ENCODE results near the gene NT5DC4. TPM values are rescaled to one million over a fixed set of nuclear protein-coding genes. Genes with fewer than 3 reads are reported as not detected.

NT5DC4 gene
- total and polyA plus RNA-seq, 5 donors, result not detected

DNA sequence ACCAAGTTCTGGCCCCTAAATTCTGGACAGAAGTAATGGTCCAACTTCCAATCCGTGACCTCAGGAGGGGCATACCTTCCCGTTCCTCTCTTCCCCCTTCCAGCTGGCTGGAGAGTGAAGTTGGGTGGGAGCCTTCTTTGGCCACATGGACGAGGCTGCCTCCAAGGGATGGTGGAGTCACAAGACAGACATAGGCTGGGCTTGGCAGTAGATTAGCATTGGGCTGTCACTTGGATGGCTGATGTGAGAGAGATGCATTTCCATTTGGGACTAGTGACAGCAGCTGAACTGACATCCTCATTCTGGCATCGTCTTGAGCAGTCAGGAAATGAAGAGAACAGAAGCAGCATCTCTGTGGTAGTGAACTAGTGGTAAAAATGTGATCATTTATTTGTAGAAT, 12.6 kb downstream of the NT5DC4 start:
- Histone ChIP-seq H3K27me3 (ENCODE audit: control insufficient read depth, insufficient read depth) (no peaks in the 10 kb centered on the region), H3K27ac (ENCODE audit: low read length) (no peak overlapping the region), H3K9me3 (ENCODE audit: control insufficient read depth, low read length) (no peaks in the 10 kb centered on the region), H3K4me3 (ENCODE audit: low read length) (no peak overlapping the region), H3K4me1 (ENCODE audit: control insufficient read depth, insufficient read depth, low read length) (no peaks in the 10 kb centered on the region)
- WGBS, result 27% methylated on average over 4 of the region's 4 CpGs
- peak in 1 of 3 donors; percentile 37 for DNase-seq
- intact Hi-C loops (cut with DNase I), result no loop called here
- ATAC-seq, result peak; percentile 52 to 54

DNA sequence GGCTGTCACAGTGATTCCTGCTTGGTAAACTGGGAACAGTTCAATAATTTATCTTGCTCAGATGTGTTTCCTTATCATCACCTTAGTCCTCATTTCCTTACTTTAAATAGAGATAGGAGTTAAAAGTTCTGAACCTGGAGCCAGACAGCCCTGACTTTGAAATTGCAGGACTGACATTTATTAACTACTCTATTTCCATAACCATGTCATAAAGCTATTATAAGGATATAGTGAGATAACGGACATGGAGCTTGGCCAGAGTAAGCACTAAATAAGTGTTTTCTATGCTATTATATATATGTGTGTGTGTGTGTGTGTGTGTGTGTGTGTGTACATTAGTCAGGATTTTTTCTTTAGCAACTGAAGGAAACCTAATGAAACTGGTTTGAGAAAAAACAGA, 13.1 kb downstream of the NT5DC4 start:
- no peak overlapping the region for H3K4me3 ChIP-seq (ENCODE audit: low read length)
- intact Hi-C loops (cut with DNase I), result no loop called here
- no peaks in the 10 kb centered on the region for H3K9me3 ChIP-seq (ENCODE audit: control insufficient read depth, low read length)
- no peaks in the 10 kb centered on the region for H3K27me3 ChIP-seq (ENCODE audit: control insufficient read depth, insufficient read depth)
- 44% methylated on average over 1 of the region's 1 CpG for WGBS
- no peak overlapping the region for H3K27ac ChIP-seq (ENCODE audit: low read length)
- no peak for ATAC-seq
- H3K4me1 ChIP-seq (ENCODE audit: control insufficient read depth, insufficient read depth, low read length), result no peaks in the 10 kb centered on the region
- no peak for DNase-seq

DNA sequence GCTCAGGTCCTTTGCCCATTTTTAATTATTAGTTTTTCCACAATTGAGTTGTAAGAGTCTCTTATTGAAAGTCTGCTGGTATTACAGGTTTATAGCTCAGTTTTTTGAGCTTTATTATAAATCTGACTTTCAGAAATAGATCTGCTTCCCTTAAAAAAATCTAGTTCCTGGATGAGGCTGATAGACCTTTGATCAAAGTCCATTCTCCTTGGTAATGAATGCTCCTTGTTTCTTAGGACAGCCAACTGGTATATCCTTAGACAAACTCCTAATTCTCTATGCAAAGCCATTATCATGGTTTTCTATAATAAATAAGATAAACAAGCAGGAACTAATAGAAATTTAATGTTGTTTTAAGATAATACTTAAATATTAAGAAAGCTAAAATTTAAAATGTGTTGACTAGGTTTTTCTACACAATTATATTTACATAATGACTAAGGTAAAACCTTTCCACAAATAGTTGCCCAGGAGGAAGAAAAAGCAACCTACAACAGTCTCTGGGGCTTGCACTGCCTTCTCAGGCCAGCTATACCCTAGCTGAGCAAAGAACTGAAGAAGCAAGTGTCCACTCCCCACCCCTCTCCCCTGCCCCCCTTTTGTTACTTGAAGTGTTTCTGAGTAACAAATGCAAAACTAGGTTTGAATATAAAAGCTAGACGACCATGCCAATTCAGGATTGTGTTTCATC, 16.9 kb downstream of the NT5DC4 start:
- no peak for ATAC-seq
- intact Hi-C loops (cut with DNase I), result no loop called here
- 94% methylated on average over 1 of the region's 1 CpG for WGBS

DNA sequence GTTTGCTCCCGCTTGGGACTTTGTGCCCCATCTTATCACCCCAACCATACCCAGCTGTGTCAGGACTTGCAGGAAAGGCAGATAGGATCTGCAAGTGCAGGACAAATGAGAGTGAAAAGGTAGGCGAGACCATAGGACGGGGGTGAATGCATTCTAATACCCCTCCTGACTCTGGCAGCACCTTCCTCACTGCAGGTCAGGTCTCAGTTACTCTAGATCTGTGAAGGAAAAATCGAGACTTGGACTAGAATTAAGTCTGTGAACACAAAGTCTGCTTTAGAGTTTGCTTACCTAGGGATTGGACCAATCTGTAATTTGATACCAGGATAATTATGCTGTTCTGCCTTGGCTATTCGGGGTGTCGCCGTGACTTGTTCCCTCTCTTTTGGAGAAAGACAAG, 19.7 kb downstream of the NT5DC4 start:
- ATAC-seq (no peak), DNase-seq (no peak)
- H3K27ac ChIP-seq (ENCODE audit: low read length), result no peak overlapping the region
- H3K27me3 ChIP-seq (ENCODE audit: control insufficient read depth, insufficient read depth), result no peaks in the 10 kb centered on the region
- no peak overlapping the region for H3K4me3 ChIP-seq (ENCODE audit: low read length)
- H3K4me1 ChIP-seq (ENCODE audit: control insufficient read depth, insufficient read depth, low read length), result no peaks in the 10 kb centered on the region
- no peaks in the 10 kb centered on the region for H3K9me3 ChIP-seq (ENCODE audit: control insufficient read depth, low read length)
- 96% methylated on average over 7 of the region's 7 CpGs for WGBS
- intact Hi-C loops (cut with DNase I), result no loop called here

More for the DNA sequence above, 16.9 kb downstream of the NT5DC4 start:
- Histone ChIP-seq H3K27ac (ENCODE audit: low read length) (no peak overlapping the region), H3K4me1 (ENCODE audit: control insufficient read depth, insufficient read depth, low read length) (no peaks in the 10 kb centered on the region), H3K4me3 (ENCODE audit: low read length) (no peak overlapping the region), H3K9me3 (ENCODE audit: control insufficient read depth, low read length) (no peaks in the 10 kb centered on the region), H3K27me3 (ENCODE audit: control insufficient read depth, insufficient read depth) (no peaks in the 10 kb centered on the region)
- no peak for DNase-seq

DNA sequence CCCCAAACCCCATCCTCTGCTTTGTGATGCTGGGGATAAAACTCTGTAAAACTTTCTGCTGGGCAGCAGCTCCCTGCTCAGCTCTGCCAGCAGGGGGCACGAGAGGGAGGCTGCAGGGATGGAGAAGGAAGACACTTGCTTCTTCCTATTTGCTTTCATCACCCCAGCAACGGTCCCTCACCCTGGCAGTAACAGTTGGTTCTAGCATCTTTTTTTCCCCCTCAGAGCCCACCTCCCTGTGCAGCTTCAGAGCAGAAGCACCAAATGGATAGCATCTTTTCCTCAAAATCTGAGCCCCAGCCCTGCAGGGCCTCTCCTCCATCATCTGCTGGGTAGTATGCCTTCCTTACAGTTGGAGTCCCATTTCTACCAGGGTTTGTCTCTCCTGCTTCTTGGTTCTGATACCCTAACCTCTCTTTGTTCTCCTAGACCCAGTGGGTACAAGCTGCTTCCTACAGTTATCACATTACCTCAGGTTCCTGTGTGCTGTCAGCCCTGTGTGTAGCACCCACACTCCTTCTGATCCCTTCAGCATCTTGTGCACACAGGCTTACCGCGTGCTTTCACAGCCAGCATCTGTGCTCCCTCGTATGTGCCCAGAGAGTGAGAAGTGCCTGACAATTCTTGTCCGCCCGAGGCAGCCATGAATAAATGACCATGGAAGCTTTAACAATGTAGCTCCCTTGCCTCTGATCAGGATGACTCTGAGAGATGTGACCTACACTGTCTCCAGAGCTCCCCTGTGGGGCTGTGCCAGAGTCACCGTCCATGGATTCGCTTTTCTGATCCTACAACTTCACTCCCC, 29.1 kb downstream of the NT5DC4 start:
- H3K4me1 ChIP-seq (ENCODE audit: control insufficient read depth, insufficient read depth, low read length), result no peaks in the 10 kb centered on the region
- ATAC-seq, result peak; percentile 54 to 75
- H3K27ac ChIP-seq (ENCODE audit: low read length), result no peak overlapping the region

DNA sequence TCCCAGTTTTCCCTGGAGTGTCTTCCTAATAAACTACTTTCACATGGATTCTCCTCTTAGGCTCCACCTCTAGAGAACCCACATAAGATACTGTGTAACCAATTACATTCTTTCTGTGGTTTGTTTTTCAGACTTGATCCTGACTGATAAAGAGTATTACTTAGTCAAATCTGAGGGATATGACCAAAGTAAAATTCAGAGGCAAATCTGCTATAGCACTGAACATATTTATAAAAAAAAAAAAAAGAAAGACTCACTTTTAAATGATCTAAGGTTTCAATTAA, 29.7 kb downstream of the NT5DC4 start:
- Histone ChIP-seq H3K4me3 (ENCODE audit: low read length) (no peak overlapping the region), H3K9me3 (ENCODE audit: control insufficient read depth, low read length) (no peaks in the 10 kb centered on the region), H3K27me3 (ENCODE audit: control insufficient read depth, insufficient read depth) (no peaks in the 10 kb centered on the region), H3K27ac (ENCODE audit: low read length) (no peak overlapping the region), H3K4me1 (ENCODE audit: control insufficient read depth, insufficient read depth, low read length) (no peaks in the 10 kb centered on the region)
- ATAC-seq (no peak), DNase-seq (no peak)
- intact Hi-C loops (cut with DNase I), result loop anchor here in 1 of 4 donors (10.0 kb wide), 1 partner anchor 134 kb away; no protein-coding TSS in a partner anchor

More for the DNA sequence above, 29.1 kb downstream of the NT5DC4 start:
- intact Hi-C loops (cut with DNase I), result loop anchor here in 3 of 4 donors (5.0 to 10.0 kb wide), 4 partner anchors 132 to 207 kb away; no protein-coding TSS in a partner anchor
- Histone ChIP-seq H3K27me3 (ENCODE audit: control insufficient read depth, insufficient read depth) (no peaks in the 10 kb centered on the region), H3K9me3 (ENCODE audit: control insufficient read depth, low read length) (no peaks in the 10 kb centered on the region), H3K4me3 (ENCODE audit: low read length) (no peak overlapping the region)
- WGBS, result 67% methylated on average over 9 of the region's 9 CpGs
- peak; percentile 66 to 88 (median 84) for DNase-seq

DNA sequence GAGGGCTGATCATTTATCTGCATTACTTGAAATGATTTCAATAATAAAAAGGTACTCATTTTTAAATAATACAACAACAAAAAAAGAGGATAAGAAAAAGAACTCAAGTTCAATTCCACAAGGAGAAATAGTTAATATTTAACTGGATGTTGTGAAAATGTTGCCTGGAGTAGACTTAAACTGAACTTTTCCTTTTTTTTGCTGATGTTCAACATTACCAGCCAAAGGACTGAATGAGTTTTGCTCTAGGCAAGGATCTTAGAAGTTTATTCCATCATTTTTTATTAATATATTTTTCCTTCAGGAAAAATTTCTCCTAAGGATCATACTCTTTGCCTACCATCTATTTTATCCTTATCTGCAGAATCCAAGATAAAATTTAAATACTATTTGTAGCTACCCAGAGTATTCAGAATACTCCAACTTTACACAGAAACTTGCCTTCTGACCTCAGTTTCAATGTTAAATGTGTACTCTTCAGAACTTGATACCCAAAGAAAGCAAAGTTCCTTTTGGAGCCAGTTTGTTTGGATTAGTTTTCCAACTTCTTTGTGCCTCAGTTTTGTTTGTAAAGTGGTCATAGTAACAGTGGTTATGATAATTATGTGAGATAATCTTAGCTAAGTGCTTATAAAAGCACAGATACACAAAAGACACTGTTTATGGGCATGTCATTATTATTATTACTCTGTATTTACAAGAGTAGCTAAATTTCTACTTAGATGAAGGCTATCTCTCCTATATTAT, 30.8 kb downstream of the NT5DC4 start:
- no peaks in the 10 kb centered on the region for H3K4me1 ChIP-seq (ENCODE audit: control insufficient read depth, insufficient read depth, low read length)
- DNase-seq, result no peak
- no peak for ATAC-seq
- intact Hi-C loops (cut with DNase I), result loop anchor here in 1 of 4 donors (10.0 kb wide), 1 partner anchor 133 kb away; no protein-coding TSS in a partner anchor
- H3K27me3 ChIP-seq (ENCODE audit: control insufficient read depth, insufficient read depth), result no peaks in the 10 kb centered on the region
- H3K27ac ChIP-seq (ENCODE audit: low read length), result no peak overlapping the region
- no peaks in the 10 kb centered on the region for H3K9me3 ChIP-seq (ENCODE audit: control insufficient read depth, low read length)
- H3K4me3 ChIP-seq (ENCODE audit: low read length), result no peak overlapping the region

DNA sequence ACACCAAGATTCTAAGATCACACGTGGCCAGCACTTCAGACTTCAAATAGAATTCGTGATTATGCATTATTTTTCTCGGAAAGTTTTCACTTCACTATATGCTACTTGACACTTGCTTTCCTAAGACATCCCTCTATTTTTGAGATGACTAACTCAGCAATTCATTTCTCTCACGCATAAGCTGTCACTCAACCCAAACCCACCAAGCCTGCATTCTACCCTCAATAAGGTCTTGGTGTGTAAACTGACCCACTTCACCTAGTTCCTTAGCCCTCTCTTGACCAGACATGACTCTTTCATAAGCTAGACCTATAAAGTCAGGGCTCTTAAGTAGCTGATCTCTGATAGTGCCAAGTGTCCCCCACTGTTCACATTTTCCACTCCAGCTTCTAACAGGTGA, 31.8 kb downstream of the NT5DC4 start:
- Histone ChIP-seq H3K27ac (ENCODE audit: low read length) (no peak overlapping the region), H3K27me3 (ENCODE audit: control insufficient read depth, insufficient read depth) (no peaks in the 10 kb centered on the region), H3K9me3 (ENCODE audit: control insufficient read depth, low read length) (no peaks in the 10 kb centered on the region), H3K4me3 (ENCODE audit: low read length) (no peak overlapping the region), H3K4me1 (ENCODE audit: control insufficient read depth, insufficient read depth, low read length) (no peaks in the 10 kb centered on the region)
- intact Hi-C loops (cut with DNase I), result loop anchor here in 1 of 4 donors (10.0 kb wide), 1 partner anchor 132 kb away; no protein-coding TSS in a partner anchor
- DNase-seq, result no peak
- WGBS, result 86% methylated on average over 4 of the region's 4 CpGs
- no peak for ATAC-seq

DNA sequence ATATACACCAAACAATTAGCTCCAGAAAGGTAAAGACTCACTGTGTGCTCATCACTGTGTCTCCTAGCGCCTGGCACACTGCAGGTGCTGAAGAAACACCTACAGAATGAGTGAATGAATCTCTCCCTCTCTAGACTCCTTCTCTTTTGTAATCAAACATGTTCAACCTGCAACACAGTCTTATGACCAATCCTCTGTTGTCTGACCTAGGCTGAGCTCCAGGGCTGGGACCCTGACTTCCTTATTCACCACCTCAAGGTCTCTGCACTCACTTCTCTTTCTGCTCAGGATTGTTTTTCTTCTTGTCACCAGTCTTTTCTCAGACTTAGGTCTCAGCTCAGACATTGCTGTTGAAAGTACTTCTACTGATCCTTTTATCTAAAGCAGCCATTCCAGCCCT, 33.7 kb downstream of the NT5DC4 start:
- 100% methylated on average over 1 of the region's 1 CpG for WGBS
- H3K9me3 ChIP-seq (ENCODE audit: control insufficient read depth, low read length), result no peaks in the 10 kb centered on the region
- intact Hi-C loops (cut with DNase I), result loop anchor here in 1 of 4 donors (10.0 kb wide), 1 partner anchor 130 kb away; no protein-coding TSS in a partner anchor
- DNase-seq (no peak), ATAC-seq (no peak)
- no peak overlapping the region for H3K4me3 ChIP-seq (ENCODE audit: low read length)
- no peaks in the 10 kb centered on the region for H3K4me1 ChIP-seq (ENCODE audit: control insufficient read depth, insufficient read depth, low read length)
- H3K27me3 ChIP-seq (ENCODE audit: control insufficient read depth, insufficient read depth), result no peaks in the 10 kb centered on the region
- no peak overlapping the region for H3K27ac ChIP-seq (ENCODE audit: low read length)

DNA sequence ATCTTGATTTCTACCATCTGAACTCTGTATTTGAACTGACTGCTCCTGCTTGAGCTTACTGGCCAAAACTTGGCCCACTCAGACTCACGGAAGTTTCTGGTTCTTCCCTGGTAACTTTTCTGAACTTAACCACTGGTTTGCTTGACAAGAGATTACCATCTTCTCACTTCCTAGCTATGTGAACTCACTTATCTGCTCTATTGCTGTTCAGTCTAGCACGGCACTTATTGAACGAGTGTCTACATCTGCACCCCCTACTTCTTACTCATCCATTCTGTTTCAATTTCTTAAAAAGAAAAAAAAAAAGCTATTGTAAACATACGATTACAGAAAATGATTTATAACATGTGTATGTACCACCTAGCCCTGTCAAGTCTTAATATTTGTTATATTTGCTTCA, 34.6 kb downstream of the NT5DC4 start:
- H3K27me3 ChIP-seq (ENCODE audit: control insufficient read depth, insufficient read depth), result no peaks in the 10 kb centered on the region
- H3K9me3 ChIP-seq (ENCODE audit: control insufficient read depth, low read length), result no peaks in the 10 kb centered on the region
- no peak overlapping the region for H3K4me3 ChIP-seq (ENCODE audit: low read length)
- ATAC-seq, result no peak
- DNase-seq, result no peak
- WGBS, result 90% methylated on average over 4 of the region's 4 CpGs
- intact Hi-C loops (cut with DNase I), result loop anchor here in 1 of 4 donors (10.0 kb wide), 1 partner anchor 129 kb away; no protein-coding TSS in a partner anchor
- no peaks in the 10 kb centered on the region for H3K4me1 ChIP-seq (ENCODE audit: control insufficient read depth, insufficient read depth, low read length)
- no peak overlapping the region for H3K27ac ChIP-seq (ENCODE audit: low read length)

DNA sequence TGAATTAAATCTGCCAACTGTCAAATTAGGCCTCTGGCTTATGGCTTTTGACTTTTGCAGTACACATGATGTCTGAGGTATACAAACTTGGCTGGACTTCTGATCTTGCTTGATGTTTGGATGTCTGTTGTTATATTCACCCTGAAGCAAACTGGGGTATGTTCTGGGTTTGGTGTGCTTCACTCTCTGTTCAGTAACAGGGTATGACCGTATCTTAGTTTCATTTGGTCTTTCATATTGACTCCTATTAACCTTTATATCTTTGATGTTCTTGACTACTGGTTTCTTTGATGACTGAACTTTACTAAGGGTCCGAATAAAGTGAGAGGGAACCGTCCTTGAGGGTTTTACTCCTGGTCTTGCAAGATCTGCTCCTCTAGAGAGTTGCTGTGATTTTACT, 35.4 kb downstream of the NT5DC4 start:
- no peak overlapping the region for H3K27ac ChIP-seq (ENCODE audit: low read length)
- intact Hi-C loops (cut with DNase I), result loop anchor here in 1 of 4 donors (10.0 kb wide), 1 partner anchor 129 kb away; no protein-coding TSS in a partner anchor
- no peaks in the 10 kb centered on the region for H3K27me3 ChIP-seq (ENCODE audit: control insufficient read depth, insufficient read depth)
- DNase-seq (no peak), ATAC-seq (no peak)
- H3K4me3 ChIP-seq (ENCODE audit: low read length), result no peak overlapping the region
- H3K9me3 ChIP-seq (ENCODE audit: control insufficient read depth, low read length), result no peaks in the 10 kb centered on the region
- H3K4me1 ChIP-seq (ENCODE audit: control insufficient read depth, insufficient read depth, low read length), result no peaks in the 10 kb centered on the region
- WGBS, result 96% methylated on average over 3 of the region's 3 CpGs
